NCI-H128 (cell line): Measurements from ENCODE around the gene SORCS3.

Experiments used
- DNase-seq: peaks from one replicate; lab custom pipeline; 2025; ENCODE audit not compliant: unreplicated experiment; lab: John Stamatoyannopoulos, UW

SORCS3 gene

GRCh38 chr10:105161767-105162166 is 520.7 kb downstream of the SORCS3 start:
- DNase-seq: no peak

- DNase-seq: no peak
These were observed 529.4 kb downstream of the SORCS3 start for GRCh38 chr10:105170521-105170920.

- no peak for DNase-seq
These were observed 530.9 kb downstream of the SORCS3 start for GRCh38 chr10:105171945-105172344.

DNA sequence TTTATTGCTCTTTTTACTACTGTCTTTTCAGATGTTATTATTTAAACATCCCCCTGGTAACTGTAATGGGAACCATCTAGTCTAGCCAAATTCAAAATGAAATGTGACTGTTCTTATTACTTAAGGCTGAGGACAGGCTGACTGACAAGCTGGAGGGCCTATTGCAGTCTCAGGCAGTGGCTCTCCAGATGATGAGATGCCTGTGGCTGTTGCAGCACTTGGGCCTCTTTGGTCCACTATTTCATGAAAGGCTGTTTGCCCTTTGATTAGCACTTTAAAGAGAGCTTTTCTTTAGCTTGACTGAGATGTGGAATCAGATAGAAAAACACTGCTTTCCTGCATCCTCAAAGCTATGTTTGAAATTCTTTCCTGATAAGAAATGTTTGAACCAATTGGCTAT is 540.5 kb downstream of the SORCS3 start:
- no peak for DNase-seq

- DNase-seq: no peak
These were observed 542.4 kb downstream of the SORCS3 start for GRCh38 chr10:105183536-105183935.

DNA sequence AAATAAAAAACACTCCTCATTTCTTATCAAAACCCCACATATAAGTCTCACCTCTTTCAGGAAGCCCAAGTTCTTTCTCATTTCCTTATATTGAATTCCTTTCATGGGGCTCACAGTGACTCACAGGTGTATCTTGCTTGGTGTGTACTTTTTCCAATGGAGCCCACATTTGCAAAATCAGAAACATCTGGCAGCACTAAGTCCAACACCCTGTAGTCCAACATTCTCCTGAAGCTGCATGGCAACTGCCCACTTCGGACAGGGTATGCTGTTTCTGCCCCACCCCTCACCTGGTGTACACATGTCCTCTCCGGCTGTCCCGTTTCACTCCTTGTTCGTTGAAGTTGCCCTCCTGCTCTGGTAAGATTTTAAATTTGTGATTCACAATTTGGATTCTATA is 544.1 kb downstream of the SORCS3 start:
- no peak for DNase-seq

DNA sequence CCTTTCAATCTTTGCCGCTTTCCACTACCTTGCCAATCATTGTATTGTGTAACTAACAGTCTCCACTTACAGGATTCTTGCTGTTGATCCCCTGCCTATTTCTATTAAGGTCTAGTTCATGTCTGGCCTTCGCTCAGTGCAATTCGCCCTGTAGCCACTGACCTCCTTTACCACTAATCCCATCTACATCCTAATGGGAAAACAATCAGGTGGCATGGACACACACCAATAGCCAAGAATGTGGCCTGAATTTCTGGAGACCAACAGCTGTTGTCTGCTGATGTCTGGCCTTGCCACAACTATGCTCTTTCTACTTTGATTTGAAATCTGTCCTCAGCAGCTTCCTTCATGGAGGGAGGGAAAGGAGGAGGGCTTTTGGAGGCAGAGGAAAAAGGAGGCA is 546.2 kb downstream of the SORCS3 start:
- no peak for DNase-seq

GRCh38 chr10:105188737-105189462 is 547.8 kb downstream of the SORCS3 start:
- DNase-seq: no peak

GRCh38 chr10:105189463-105189800 is 548.3 kb downstream of the SORCS3 start:
- no peak for DNase-seq

DNA sequence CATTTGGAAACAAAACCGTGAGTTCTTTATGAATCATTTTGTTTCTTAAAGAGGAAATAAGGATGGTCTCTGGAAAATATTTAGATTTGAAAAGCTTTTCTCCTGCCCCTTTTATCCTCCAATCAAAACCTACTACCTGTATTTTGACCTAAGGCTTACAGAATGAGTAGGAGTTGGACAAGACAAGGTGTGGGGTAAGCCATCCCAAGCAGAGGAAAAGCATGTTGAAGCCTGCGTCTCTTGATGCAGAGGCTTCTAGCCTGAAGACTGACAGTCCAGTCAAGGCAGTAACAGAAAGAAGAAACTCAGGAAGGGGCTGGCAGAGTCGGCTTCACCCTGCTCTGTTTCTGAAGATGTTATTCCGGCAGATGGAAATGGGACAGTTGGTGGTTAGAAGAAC is 551.1 kb downstream of the SORCS3 start:
- no peak for DNase-seq

DNA sequence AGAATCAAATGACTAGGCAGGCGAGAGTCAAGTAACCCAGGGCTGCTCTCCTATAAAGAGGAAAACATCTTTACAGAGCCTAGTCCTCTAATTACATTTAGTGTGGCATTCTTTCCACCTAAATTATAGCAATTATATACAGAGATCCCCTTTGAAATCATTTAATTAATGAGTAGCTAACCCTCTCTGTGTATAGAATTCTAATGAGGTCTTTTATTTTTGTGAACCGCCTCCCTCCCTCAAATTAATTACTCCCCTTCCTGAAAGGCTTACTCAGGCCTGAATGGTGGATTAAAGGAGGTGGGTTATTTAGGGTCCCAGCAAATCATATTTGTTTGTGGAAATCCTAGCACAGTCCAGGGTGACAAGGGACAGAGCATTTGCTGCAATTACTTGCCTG is 551.8 kb downstream of the SORCS3 start:
- DNase-seq: no peak

DNA sequence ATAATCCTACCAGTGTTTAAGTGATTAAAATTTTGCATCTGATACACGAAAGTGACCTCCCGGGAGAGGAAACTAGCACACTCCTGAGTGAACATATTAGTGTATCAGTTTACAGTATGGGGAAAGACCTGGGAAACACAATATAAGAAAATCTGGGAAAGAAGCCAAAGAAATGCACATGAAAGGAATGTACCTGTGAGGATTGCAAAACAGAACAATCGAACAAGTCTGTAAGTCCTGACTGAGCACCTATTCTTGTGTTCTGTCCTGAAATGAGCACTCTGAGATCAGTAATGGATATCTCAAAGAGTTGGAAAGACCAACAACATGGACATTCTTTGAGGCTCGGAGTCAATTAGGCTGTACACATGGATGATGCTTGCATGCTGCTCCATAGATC is 554.7 kb downstream of the SORCS3 start:
- no peak for DNase-seq

GRCh38 chr10:105197598-105198364 is 556.7 kb downstream of the SORCS3 start:
- DNase-seq: no peak

- DNase-seq: no peak
These were observed 565.5 kb downstream of the SORCS3 start for GRCh38 chr10:105206616-105207015.

GRCh38 chr10:105207476-105207995 is 566.4 kb downstream of the SORCS3 start:
- no peak for DNase-seq

- DNase-seq: no peak
These were observed 569.5 kb downstream of the SORCS3 start for GRCh38 chr10:105210546-105210945.

GRCh38 chr10:105237685-105238084 is 596.6 kb downstream of the SORCS3 start:
- no peak for DNase-seq

GRCh38 chr10:105239311-105240219 is 598.5 kb downstream of the SORCS3 start:
- DNase-seq: no peak

GRCh38 chr10:105241254-105241653 is 600.2 kb downstream of the SORCS3 start:
- no peak for DNase-seq

- DNase-seq: no peak
These were observed 602.3 kb downstream of the SORCS3 start for GRCh38 chr10:105243381-105243780.

DNA sequence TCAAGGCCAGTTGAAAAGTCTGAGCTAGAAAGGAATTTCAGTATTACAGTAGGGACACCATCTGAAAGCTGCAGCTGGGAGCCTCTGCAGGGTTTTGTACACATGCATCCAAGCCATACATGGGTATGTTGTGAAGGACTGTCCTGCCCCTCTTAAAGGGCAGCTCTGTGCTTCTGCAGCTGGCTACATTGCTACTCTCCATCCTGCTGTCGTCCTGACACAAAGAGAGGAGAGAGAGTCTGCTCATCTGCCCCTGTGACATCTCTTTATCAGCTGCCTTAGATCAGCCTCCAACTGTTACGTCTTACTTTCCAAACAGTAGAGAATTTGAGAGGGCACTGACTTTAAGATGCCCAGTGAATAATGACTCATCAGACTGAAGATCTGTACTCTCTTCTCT is 602.7 kb downstream of the SORCS3 start:
- no peak for DNase-seq
